ENCODE measurements around the gene DIS3L2. TPM values are rescaled to one million over a fixed set of nuclear protein-coding genes. Genes with fewer than 3 reads are reported as not detected.
A peak's percentile ranks its signal among the peaks of the same experiment; 100 is the strongest.
"Not testable (repeated sequence)": the region's sequence is repeated elsewhere in the genome, so short reads cannot be mapped to it uniquely, and the experiment has no call there.

The DIS3L2 gene
- total RNA-seq, 1 donor from 2014 or later, result 33.0 TPM

DNA sequence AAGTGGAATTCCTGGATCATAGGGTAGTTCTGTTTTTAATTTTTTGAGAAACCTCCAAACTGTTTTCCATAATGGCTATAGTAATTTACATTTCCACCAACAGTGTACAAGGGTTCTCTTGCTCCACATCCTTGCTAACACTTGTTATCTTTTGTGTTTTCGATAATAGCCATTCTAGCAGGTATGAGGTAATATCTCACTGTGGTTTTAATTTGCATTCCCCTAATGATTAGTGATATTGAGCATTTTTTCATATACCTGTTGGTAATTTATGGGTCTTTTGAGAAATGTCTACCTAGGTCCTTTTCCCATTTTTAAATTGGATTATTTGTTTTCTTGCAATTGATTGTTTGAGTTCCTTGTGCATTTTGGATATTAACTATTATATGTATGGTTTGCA, 39.6 kb downstream of the DIS3L2 start:
- FAIRE-seq (no peak), DNase-seq (ENCODE audit: low spot score in 2 of 2) (no peak)

DNA sequence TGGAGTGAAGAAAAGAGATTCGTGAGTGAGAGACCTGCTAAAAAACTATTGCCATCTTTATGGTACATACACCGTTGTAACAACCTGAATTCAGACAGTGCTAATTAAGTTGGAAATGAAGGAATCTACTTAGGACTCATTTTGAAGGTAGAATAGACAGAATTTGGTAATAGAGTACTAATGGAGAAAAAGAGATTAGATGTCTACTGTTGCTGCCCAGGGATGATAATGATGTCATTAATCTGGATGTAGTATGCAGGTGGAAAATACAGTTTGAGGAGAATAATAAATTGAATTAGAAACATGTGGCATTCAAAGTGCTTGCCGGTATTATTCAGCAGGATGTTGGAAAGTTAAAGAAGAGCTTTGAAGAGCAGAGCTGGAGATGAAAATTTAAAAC, 44.7 kb downstream of the DIS3L2 start:
- DNase-seq (ENCODE audit: low spot score in 2 of 2) (no peak), FAIRE-seq (no peak)

DNA sequence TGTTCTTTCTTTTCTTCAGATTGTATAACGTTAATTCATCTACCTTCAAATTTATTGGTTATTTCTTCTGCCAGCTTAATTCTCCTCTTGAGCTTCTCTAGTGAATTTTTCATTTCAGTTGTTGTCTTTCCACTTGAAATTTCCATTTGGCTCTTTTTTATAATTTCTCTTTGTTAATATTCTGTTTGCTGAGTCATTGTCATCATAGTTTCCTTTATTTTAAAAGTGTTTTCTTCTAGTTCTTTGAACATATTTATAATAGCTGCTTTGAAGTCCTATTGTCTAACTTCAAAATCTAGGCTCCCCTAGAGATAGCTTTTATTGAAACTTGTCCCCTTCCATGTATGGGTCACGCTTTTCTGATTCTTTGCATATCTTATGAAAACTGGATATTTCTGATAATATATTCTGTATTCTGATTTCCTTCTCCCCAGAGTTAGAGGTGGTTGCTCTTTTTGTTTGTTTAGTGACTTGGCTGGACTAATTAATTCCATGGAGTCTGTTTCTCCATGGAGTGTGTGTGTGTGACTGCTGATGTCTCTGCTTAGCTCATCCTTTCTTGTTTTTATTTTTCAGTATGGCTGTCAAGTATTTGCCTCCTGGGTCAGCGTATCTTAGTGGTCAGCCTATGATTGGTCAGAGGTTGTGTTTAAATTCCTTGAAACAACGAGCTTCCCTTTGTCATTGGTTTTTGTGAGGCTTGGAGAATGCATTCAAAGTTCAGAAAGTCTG, 47.6 kb downstream of the DIS3L2 start:
- FAIRE-seq (no peak), DNase-seq (ENCODE audit: low spot score in 2 of 2) (no peak)

DNA sequence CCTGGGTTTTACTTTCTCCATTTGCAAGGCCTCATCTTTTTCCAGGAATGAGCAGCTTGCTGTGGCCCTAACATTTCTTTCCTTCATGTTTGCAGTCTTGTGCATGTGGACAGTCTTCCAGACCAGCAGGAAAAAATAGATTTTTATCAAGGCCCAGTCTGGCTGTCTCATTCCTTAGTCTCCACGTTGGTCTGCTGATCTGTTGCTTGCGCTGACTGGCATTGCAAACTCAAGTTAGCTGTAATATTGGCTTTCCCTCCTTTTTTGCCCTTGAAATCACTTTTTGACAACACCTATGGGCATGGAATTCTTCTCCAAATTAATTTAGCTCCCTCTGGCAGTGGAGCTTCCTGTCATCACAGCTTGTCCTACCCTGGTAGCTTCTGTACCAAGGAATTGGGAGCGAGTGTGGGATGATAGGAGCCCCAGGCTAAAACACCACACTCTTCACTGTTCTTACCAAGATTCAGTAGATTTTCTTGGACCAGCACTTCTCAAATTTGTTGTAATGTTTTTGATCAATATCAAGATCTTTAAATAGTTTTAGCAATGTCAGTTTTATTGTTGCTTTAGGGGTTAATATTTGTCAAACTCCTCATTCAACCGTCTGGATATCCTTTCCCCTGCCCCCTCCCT, 48.2 kb downstream of the DIS3L2 start:
- FAIRE-seq, result no peak
- no peak for DNase-seq (ENCODE audit: low spot score in 2 of 2)

DNA sequence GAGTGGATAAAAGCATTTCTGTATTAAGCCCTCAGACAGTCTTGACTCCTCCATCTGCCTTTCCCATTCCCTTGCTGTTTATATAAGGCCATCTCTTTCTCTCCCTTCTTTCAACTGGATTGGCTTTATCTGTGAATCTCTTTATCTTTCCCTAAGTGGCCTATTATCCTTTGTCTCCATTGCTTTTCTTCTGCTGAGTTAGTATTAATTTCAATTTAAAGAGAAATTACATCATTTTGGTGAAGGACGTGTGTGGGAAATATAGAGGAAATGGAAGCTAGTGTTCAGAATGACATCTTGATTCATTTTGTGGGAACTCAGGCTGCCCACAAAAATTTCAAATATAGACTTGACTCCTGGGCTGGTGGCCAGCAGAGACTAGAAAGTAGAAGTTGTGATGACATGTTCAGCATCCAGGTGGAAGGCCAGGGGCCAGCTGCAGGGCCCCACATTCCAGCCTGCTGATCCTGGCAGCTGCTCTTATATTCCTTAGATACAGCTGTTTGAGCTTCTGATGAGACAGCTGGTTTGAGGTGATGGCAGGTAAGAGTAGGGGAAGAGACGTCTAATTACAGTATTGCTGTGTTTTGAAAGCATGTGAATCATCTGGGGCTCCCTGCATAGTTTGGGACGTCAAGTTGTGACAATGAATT, 52.3 kb downstream of the DIS3L2 start:
- DNase-seq (ENCODE audit: low spot score in 2 of 2) (no peak), FAIRE-seq (no peak)

DNA sequence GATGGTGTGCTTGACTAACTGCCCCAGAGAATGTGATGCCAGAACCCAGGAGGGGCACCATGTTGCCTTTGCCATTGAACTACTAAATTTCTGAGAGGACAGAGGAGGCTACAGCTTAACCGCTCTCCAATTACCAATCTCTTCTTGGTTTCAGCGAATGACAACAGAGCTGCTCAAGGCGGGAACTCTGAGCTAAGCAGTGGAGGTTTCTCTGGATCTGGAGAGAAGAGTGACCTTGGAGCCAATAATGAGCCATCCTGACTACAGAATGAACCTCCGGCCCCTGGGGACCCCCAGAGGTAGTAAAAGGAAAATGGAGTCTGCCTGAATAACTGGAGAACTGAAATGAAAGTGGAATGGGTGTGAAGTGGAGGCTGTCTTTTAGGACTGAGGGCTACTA, 53.2 kb downstream of the DIS3L2 start:
- DNase-seq (ENCODE audit: low spot score in 2 of 2) (no peak), FAIRE-seq (no peak)

DNA sequence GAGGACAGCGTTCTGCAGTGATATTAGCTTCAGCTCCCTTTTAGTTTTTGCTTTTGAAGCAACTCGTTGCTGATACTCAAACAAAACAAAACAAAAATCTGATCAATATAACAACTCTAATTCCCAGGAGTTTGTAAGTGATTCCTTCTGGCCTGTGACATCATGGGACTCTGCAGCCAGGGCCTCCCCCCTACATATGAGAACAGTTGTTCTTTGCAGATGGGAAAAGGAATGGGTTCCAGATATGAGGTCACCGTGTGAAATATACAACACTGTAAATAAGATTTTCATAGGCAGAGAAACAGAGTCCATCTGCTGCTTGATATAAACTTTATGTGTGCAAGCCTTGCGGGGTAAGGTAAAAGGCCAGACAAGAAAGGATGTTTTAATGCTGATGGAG, 56.7 kb downstream of the DIS3L2 start:
- FAIRE-seq (no peak), DNase-seq (ENCODE audit: low spot score in 2 of 2) (no peak)

DNA sequence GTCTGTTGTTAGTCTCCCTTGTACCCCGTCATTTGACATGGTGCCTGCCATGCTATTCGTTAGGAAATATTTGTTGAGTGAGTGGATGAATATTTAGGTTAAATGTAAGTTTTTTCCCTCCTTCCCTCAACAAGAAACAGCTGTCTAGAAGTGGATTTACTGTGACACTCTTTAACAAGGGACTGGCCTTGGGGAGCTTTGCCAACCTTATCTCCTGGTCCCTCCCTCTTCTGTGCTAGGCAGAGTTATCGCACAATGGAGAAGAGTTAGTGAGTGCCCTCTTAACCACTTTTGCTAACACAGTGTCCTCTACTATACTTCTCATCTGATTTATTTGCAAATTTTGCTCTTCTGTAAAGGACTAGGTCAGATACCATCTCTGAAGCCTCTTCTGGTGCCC, 61.2 kb downstream of the DIS3L2 start:
- no peak for DNase-seq (ENCODE audit: low spot score in 2 of 2)
- no peak for FAIRE-seq

DNA sequence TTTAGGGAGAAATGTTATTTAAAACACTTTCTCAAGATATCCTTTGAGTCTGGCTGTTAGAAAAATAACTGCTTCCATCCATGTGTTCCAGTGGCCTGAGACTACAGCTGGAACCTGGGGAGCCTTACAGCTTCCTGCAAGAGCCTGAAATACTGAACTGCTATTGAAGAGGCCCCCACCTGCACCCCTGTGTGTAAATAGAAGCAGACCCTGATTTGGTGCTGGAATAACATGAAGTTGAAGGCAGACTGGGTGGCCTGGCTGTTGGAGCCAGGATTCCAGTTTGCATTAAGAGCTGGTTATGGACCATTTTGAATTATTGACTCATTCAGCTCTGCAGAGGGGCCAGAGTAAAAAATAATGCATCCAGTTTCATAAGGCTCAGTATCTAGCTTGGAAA, 61.9 kb downstream of the DIS3L2 start:
- no peak for DNase-seq (ENCODE audit: low spot score in 2 of 2)
- no peak for FAIRE-seq

DNA sequence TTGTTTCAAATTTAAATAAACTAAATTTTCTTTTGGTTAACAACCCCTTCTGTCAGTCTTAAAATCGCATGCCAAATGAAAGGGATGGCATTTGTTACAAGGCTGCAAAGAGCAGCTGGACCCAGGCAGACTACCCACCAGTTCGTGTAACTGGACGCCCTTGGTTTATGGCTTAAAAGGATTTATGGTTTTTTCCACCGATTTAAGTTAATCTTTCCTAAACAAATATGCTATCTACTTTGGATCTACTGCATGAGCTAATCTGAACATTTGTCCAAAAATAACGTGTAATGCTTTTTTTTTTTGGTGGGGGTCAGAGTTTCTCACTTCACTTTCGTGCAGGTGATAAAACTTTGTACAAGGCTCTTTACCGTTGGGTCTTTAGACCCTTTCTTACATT, 62.9 kb downstream of the DIS3L2 start:
- no peak for FAIRE-seq
- no peak for DNase-seq (ENCODE audit: low spot score in 2 of 2)

DNA sequence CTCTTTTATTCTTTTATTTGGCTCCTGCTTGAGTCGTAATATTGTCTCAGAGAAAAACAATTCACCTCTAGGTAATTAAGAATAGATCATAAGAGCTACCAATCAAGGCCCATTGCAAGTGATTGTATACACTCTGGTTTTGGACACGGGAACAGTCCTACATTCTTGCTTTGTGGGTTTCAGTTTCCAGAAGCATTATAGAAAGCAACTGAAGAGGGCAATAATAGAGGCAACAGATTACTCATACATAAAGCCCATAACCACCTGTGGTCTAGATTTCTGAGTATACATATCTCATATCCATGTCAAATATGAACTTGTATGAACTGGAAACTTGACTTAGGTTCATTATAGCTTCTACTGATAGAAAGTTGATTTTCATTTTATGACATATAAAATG, 65.4 kb downstream of the DIS3L2 start:
- FAIRE-seq, result no peak
- no peak for DNase-seq (ENCODE audit: low spot score in 2 of 2)

DNA sequence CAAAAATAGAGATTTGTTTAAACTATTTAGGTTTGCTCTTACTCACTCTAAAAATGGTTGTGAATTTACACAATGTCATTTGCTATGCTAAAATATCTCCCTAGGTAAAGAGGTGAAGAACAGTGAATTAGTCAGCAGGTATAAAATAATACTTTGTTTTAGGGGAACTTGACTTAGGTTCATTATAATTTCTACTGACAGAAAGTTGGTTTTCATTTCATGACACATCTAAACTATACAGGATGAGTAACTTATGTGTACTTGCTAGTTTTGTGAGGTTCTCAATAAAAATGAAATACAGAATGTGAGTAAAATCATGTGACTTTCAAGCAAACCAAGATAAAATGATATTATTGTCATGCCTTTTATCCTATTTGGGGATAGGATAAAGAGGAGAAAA, 66.0 kb downstream of the DIS3L2 start:
- FAIRE-seq (no peak), DNase-seq (ENCODE audit: low spot score in 2 of 2) (peak in 1 of 2 donors; percentile 4)

DNA sequence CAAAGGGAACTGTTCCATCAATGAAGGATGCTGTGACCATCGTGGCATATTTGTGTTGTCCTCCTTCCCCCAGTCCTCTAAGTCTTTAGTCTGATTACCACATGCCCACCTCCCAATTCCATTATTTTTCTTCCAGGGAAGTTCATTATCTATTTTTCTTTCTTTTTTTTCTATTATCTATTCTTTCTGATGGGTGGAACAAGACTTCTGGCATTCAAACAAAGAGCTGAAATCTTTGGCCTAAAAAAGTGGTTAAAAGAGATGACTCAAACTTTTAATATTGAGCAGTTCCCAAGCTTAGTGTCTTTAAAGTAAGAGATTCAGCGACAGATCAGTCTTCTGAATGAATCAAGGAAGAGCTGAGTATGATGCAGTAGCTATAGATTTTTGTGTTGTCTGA, 66.6 kb downstream of the DIS3L2 start:
- no peak for FAIRE-seq
- DNase-seq (ENCODE audit: low spot score in 2 of 2), result no peak

DNA sequence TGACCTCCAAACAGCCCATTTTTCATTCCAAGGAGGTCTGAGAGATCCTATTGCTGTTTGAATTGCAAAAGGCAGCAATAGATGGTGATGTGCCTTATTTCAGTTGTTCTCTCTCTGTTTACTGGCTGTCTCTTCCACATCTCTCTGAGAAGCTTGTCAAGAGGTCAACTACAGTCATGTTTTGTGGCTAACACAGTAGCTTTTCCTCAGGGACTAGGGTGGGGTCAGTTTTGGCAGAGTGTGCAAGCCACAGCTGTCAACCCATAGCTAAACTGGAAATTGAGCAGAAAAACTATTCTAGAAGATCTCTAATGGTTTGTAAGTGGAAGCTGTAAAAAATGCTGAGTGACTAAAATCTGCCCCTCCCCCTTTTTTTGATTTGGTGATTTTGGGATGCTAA, 67.1 kb downstream of the DIS3L2 start:
- DNase-seq (ENCODE audit: low spot score in 2 of 2) (no peak), FAIRE-seq (no peak)

DNA sequence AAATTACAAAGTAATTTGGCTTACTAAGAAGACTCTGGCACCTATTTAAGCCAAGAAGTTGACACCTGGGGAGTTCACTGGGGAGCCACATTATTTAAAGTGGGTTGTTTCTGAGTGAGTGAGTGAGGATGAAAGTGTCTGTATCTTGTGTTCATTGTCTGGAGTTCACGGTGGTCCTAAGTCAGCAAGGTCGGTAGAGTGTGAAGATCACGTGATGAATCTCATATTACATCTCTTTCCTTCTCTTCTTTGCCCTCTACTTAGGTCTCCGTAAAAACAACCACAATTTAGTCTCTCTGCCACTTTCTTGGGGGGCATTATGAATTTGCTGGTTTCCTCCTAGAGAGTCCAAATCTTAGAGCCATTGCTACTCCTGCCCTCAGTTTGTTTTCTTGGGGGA, 67.8 kb downstream of the DIS3L2 start:
- DNase-seq (ENCODE audit: low spot score in 2 of 2) (no peak), FAIRE-seq (no peak)

DNA sequence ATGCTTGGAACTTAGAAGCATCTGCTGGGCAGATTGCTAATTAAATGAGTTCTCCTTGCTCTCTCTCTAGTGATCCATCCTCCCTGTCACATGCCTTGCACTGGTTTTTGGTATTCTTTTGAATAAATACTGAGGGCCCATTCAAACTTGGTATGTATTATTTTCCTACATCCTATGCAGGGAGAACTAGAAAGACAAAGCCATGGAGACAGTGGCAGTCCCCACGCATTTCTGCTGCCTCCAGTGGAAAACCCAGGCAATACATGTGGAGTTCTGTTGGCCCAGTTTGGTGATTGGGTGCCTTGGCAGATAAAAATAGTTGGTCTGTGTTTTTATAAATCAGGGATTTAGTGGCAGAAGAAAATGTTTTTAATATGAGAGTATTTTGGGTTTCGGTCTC, 68.7 kb downstream of the DIS3L2 start:
- no peak for FAIRE-seq
- DNase-seq (ENCODE audit: low spot score in 2 of 2), result no peak

DNA sequence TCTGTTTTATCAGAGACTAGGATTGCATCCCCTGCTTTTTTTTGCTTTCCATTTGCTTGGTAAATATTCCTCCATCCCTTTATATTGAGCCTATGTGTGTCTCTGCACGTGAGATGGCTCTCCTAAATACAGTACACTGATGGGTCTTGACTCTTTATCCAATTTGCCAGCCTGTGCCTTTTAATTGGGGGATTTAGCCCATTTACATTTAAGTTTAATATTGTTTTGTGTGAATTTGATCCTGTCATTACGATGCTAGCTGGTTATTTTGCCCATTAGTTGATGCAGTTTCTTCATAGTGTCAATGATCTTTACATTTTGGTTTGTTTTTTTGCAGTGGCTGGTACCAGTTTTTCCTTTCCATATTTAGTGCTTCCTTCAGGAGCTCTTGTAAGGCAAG, 73.8 kb downstream of the DIS3L2 start:
- not testable (repeated sequence) for FAIRE-seq; DNase-seq (ENCODE audit: low spot score in 2 of 2)

DNA sequence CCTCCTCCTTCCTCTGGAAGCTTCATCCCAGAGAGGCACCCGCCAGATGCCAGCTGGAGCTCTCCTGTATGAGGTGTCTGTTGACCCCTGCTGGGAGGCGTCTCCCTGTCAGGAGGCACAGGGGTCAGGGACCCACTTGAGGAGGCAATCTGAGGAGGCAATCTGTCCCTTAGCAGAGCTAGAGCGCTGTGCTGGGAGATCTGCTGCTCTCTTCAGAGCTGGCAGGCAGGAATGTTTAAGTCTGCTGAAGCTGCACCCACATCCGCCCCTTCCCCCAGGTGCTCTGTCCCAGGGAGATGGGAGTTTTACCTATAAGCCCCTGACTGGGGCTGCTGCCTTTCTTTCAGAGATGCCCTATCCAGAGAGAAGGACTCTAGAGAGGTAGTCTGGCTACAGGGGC, 75.4 kb downstream of the DIS3L2 start:
- not testable (repeated sequence) for DNase-seq (ENCODE audit: low spot score in 2 of 2); FAIRE-seq

DNA sequence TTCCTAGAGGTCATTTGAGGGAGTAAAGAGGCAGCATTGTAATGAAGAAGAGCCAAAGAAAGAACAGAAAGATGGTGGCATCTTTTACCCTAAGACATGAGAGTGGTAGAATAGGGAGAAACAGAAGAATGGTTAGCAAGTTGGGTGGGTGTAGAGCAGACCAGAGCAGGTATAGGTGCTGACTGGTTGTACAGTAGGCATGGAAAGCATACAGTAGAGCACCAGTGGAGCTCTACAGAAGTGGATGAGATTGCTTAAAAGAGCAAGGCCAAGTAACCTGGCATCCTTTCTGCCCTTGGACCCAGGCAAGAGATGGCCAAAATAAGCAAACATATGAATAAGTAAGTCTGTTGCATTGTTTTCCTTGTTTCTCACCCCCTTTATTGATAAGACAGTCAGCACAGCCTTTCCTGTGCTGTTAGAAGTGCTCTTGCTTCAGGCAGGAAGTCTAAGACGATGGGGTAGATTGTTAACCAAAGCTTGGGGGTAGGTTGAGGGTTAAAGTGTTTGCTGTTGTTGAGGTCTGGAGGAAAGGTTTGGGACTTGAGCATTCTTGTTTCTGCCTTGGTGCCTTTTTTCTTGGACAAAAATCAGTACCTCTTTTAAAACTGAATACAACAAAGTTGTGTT, 76.9 kb downstream of the DIS3L2 start:
- no peak for FAIRE-seq
- DNase-seq (ENCODE audit: low spot score in 2 of 2), result no peak

DNA sequence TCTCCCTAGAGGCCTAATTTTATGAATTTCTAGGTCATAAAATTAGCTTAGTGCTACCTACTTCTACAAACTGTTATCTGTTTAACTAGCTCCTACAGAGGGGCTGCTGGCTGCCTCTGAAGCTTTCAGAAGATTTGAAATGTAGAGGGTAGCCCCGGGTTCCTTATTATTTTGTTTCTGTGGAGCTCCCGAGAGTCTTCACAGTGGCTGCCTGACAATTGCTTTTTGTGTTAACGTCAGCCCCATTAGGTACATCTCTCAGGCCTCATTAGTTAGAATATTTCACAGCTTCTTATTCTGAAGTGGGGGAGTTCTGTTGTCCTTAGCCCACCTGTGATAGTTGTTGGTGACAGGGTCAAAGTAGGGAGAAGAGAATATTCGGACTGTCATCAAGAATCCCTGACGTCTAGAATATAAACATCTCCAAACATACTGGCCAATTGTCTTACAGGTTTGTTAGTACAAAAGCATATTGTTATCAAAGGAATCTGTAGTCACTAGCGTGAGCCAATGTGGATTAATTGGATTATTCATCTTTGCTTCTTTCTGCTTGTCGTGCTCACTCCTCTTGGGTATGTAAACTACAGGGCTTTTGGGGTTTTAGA, 77.5 kb downstream of the DIS3L2 start:
- no peak for DNase-seq (ENCODE audit: low spot score in 2 of 2)
- no peak for FAIRE-seq

Measured in frontal cortex (tissue), 4 donors.